ENCODE data around the gene C1QTNF2. TPM values are rescaled to one million over a fixed set of nuclear protein-coding genes. Genes with fewer than 3 reads are reported as not detected.

The C1QTNF2 gene
- total RNA-seq, 2 donors from 2014 or later, result 0.64 to 1.0 TPM

DNA sequence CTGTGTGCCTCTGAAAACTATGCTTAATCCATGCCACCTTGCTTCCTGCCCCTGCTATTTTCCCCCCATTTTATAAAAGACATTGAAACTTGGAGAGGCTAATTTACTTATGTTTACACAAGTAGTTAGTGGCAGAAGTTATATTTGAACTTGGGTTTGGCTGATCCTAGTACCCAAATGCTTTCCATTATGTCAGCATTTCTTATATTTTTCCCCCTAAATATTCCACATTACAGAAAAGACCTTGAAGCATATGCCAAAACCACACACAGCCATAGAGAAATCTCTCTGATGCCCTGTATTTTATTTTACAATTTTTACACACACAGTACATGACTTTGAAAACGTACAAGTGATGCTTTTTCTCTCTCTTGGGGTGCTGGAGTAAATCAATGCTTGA, 11.2 kb downstream of the C1QTNF2 start:
- Histone ChIP-seq H3K9ac (ENCODE audit: low read depth in 2 of 2, low read length in 2 of 2) (no peak overlapping the region), H3K27me3 (no peaks in the 10 kb centered on the region), H3K4me3 (no peak overlapping the region), H3K36me3 (no peaks in the 10 kb centered on the region), H3K27ac (no peak overlapping the region), H3K4me1 (no peaks in the 10 kb centered on the region), H3K9me3 (no peaks in the 10 kb centered on the region)
- TF ChIP-seq, protein P1, sequence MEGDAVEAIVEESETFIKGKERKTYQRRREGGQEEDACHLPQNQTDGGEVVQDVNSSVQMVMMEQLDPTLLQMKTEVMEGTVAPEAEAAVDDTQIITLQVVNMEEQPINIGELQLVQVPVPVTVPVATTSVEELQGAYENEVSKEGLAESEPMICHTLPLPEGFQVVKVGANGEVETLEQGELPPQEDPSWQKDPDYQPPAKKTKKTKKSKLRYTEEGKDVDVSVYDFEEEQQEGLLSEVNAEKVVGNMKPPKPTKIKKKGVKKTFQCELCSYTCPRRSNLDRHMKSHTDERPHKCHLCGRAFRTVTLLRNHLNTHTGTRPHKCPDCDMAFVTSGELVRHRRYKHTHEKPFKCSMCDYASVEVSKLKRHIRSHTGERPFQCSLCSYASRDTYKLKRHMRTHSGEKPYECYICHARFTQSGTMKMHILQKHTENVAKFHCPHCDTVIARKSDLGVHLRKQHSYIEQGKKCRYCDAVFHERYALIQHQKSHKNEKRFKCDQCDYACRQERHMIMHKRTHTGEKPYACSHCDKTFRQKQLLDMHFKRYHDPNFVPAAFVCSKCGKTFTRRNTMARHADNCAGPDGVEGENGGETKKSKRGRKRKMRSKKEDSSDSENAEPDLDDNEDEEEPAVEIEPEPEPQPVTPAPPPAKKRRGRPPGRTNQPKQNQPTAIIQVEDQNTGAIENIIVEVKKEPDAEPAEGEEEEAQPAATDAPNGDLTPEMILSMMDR (IDR thresholded peaks at IDR 0.05), result no peak
- no peak for DNase-seq
- intact Hi-C loops (cut with DNase I), result no loop called here

DNA sequence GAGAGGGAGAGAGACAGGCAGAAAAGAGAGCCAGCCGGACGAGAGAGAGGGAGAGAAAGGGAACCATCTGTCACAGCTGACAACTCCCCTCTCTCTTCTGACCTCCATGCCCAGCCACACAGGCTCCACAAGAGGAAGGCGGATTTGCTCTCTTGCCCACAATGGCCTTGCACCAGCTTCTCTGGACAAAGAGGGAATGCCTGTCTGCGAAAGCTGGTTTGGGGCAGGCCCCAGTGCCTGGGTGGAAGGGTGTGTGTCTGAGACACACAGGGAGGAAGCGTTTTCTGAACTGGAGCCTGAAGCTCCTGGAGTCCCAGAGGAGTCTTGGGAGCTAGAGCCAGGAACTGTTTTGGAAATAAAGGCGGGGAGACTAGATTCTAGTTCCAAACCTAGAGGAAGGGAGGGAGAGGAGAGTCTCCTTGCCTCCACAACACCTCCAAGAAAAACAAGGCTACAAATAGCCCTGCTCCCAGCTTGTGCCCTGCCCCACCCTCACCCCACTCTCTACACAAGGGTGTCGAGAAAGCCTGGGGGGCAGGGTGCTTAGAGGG, 12.5 kb downstream of the C1QTNF2 start:
- no peaks in the 10 kb centered on the region for H3K4me1 ChIP-seq
- intact Hi-C loops (cut with DNase I), result no loop called here
- no peak overlapping the region for H3K4me3 ChIP-seq
- no peaks in the 10 kb centered on the region for H3K36me3 ChIP-seq
- H3K9ac ChIP-seq (ENCODE audit: low read depth in 2 of 2, low read length in 2 of 2), result no peak overlapping the region
- no peak for DNase-seq
- TF ChIP-seq, protein P1 (IDR thresholded peaks at IDR 0.05), result no peak
- no peaks in the 10 kb centered on the region for H3K27me3 ChIP-seq
- no peaks in the 10 kb centered on the region for H3K9me3 ChIP-seq
- no peak overlapping the region for H3K27ac ChIP-seq

DNA sequence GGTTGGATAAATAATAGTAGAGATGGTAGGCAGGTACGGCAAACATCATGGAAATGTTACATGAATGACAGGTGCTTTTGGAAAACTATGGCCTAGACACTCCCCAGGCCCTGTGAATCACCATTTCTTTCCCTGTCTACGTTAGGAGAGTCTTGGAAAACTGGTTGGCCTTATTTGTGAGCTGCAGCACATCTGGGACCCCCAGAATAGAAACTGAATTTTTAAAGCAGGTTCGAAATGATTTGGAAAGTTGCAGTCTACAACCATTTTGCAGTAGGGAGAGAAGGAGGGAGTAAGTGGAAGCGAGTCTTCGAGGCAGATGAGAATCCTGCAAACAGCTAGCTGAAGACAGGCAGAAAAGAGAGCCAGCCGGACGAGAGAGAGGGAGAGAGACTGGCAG, 13.0 kb downstream of the C1QTNF2 start:
- Histone ChIP-seq H3K4me3 (no peak overlapping the region), H3K36me3 (no peaks in the 10 kb centered on the region), H3K27me3 (no peaks in the 10 kb centered on the region), H3K27ac (no peak overlapping the region), H3K4me1 (no peaks in the 10 kb centered on the region), H3K9me3 (no peaks in the 10 kb centered on the region), H3K9ac (ENCODE audit: low read depth in 2 of 2, low read length in 2 of 2) (no peak overlapping the region)
- DNase-seq, result no peak
- TF ChIP-seq, protein P1 (IDR thresholded peaks at IDR 0.05), result no peak
- intact Hi-C loops (cut with DNase I), result no loop called here

DNA sequence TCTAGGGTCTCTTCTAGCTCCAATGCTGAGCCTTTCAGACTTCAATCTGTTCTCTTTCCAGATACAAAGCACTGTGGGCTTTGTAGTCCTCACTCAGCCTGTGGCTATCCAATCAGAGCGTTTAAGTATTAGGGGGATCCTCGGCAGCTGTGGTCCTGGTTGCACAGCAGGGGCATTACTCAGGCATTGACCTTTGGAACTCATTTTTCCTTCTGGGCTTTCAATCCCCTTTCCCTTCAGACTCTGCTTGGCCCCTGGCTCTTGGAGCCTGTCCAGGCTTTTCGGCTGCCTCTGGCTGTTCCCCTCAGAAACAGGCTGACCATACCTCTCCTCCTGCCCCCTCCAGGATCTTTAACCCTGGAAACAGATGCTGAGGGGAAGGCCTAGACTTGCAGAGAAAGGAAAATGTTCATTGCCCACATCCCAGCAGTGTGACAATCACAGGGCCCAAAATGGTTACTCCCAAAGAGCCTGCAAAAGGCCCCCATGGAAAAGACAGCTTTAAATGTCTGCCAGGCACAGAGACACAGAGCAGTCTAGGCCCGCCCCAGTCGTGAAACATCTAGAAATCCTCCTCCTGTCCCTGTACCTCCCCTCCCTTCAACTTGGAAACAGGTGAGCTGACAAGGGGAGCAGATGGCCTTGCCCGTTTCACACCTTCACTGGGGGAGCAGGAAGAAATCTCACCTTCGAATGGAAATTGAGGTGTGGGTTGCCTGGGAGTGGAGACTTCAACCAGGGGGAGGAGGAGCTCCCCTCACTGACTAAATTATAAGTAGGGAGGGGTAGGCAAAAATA, 13.7 kb downstream of the C1QTNF2 start:
- Histone ChIP-seq H3K9me3 (no peaks in the 10 kb centered on the region), H3K9ac (ENCODE audit: low read depth in 2 of 2, low read length in 2 of 2) (no peak overlapping the region), H3K4me1 (no peaks in the 10 kb centered on the region), H3K4me3 (no peak overlapping the region), H3K36me3 (no peaks in the 10 kb centered on the region), H3K27me3 (no peaks in the 10 kb centered on the region), H3K27ac (no peak overlapping the region)
- DNase-seq, result no peak
- TF ChIP-seq, protein P1 (IDR thresholded peaks at IDR 0.05), result no peak
- intact Hi-C loops (cut with DNase I), result no loop called here

DNA sequence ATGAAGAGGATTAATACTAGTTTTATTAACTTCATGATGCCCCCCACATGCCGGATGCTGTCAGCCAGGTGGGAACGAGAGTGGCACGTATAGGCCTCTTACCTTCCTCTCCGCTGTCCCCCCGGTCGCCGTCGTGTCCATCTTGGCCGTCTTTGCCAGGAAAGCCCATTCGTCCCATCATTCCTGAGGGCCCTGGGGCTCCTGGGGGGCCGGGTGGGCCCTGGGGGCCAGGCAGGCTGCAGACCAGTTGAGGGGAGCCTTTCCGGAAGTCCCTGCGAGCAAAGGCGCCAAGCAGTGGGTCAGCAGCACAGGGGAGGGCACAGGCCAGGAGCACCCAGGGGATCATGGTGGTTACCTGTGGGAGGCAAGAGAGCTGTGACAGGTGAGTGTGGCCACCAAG, 15.8 kb downstream of the C1QTNF2 start:
- Histone ChIP-seq H3K4me1 (no peaks in the 10 kb centered on the region), H3K4me3 (no peak overlapping the region), H3K36me3 (no peaks in the 10 kb centered on the region), H3K9ac (ENCODE audit: low read depth in 2 of 2, low read length in 2 of 2) (no peak overlapping the region), H3K27me3 (no peaks in the 10 kb centered on the region), H3K9me3 (no peaks in the 10 kb centered on the region), H3K27ac (no peak overlapping the region)
- DNase-seq, result no peak
- intact Hi-C loops (cut with DNase I), result no loop called here
- TF ChIP-seq, protein P1 (IDR thresholded peaks at IDR 0.05), result no peak

All from colonic mucosa (tissue), 4 donors.